SK-N-DZ (cell line): ENCODE data around the gene MAP3K2.

Experiments
- DNase-seq: peaks from one replicate; pipeline ENCODE4 v3.0.0-alpha.2; 2015; ENCODE audit warnings: low spot score
- small RNA-seq, 2 experiments: library from RNA; depleted of rRNA; stranded (forward); fragments of <200 nt; gene quantifications; one replicate each; pipeline ENCODE3, GENCODE V24; 2014

The MAP3K2 gene

GRCh38 chr2:127293748-127294562 is 93.8 kb downstream of the MAP3K2 start, which contains the start of gene ERCC3:
Gene ERCC3 (minus strand): TSS chr2:127294144. CDS start chr2:127294081, 63 bp downstream.
- peak; percentile 92 for DNase-seq

- DNase-seq, result peak; percentile 5
Measured at GRCh38 chr2:127293386-127293747, 94.4 kb downstream of the MAP3K2 start.

- DNase-seq, result no peak
Measured at GRCh38 chr2:127288274-127288673, 99.5 kb downstream of the MAP3K2 start.

- DNase-seq, result no peak
Measured at GRCh38 chr2:127283275-127283674, 104.5 kb downstream of the MAP3K2 start.

- no peak for DNase-seq
Measured at GRCh38 chr2:127280693-127281092, 107.1 kb downstream of the MAP3K2 start.

- DNase-seq, result no peak
Measured at GRCh38 chr2:127279781-127280180, 108.0 kb downstream of the MAP3K2 start.

DNA sequence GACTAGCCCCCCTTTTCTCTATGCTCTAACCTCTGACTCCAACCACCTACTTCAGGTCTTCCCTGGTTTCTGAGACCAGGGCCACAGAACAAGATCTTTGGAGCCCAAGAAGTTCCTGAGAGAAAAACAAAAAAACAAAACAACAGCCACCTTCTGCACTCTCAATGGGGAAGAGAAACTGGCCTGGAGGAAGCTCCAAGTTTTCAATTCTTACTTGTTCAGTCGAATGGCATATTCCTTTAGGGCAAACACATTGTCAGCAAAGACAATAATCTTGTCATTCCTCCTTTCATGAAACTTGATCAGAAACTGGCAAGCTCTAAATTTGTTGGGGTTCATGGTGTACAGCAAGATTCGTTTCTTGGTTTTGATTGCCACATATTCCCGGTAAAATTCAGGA is 108.8 kb downstream of the MAP3K2 start:
- DNase-seq, result no peak

- DNase-seq, result no peak
Measured at GRCh38 chr2:127277028-127277427, 110.7 kb downstream of the MAP3K2 start.

DNA sequence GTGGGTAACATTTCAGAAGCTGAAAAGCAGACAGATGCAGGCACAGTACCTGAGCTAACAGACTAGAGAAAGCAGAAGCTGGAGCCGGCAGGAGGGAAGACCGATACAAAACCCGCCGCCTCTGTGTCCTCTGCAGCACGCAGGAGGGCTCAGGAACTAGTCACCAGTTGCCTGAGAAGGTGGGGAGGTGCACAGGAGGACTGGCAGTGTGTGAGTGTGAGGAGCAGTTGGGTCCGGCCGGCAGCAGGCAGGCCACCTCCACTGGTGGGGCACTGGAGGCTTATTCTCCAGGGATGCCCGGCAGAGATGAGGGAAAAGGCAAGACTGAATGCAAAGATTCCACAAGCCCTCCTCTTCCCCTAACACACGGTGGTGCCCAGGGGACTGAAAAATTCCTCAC is 112.0 kb downstream of the MAP3K2 start:
- no peak for DNase-seq

- DNase-seq, result no peak
Measured at GRCh38 chr2:127275356-127275755, 112.4 kb downstream of the MAP3K2 start.

DNA sequence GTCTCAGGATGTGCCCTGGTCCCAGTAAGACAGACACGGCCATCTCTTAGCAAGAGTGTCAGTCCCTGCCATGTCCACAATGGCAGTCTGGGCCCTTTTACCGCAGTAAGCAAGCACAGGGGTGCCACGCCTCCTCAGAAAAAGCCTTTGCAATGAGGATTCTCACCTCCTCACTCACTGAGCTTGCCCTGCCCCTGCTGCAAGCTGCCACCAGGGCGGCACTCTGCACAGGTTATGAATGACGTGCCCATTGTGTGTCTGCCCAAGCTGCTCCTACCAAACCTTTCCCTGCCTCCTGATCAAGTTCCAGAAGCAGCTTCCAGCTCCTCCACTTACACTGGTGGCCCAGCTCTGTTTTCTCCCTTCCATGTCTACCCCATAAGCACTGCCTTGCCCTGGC is 117.1 kb downstream of the MAP3K2 start:
- no peak for DNase-seq

DNA sequence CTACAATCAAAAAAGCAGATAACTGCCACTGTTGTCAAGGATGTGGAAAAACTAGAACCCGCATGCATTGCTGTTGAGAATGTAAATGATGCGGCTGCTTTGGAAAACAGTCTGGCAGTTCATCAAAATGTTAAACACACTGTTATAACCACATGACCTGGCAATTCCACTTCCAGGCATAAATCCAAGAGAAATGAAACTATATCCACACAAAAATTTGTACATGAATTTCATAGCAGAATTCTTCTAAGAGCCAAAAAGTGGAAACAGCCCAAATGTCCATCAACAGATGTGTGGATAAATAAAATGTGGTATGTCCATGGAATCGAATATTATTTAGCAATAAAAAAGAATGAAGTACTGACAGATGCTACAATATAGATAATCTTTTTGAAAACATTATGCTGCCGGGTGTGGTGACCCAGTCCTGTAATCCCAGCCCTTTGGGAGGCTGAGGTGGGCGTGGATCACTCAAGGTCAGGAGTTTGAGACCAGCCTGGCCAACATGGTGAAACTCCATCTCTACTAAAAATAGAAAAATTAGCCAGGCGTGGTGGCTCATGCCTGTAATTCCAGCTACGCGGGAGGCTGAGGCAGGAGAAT is 125.9 kb downstream of the MAP3K2 start:
- DNase-seq, result no peak

DNA sequence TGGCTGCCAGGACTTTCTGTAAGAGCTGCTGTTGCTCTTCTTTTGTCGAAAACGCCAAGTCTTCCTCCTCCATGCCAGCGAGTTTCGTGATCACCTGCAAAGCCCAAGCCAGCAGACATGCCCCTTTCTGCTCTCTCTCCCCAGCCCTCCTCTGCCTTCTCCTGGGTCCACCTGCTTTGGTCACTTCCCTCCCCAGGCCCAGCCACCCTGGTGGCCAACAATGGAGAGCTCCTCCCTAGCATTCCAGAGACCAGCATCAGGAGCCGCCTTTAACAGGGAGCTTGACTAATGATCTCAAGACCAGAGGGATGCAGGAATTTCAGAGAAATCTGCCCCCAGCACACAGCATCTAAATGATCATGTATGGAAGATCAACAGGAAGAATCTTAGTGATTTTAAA is 128.4 kb downstream of the MAP3K2 start:
- no peak for DNase-seq

GRCh38 chr2:127256866-127257265 is 130.9 kb downstream of the MAP3K2 start:
- DNase-seq, result no peak

GRCh38 chr2:127256381-127256780 is 131.4 kb downstream of the MAP3K2 start:
- no peak for DNase-seq

DNA sequence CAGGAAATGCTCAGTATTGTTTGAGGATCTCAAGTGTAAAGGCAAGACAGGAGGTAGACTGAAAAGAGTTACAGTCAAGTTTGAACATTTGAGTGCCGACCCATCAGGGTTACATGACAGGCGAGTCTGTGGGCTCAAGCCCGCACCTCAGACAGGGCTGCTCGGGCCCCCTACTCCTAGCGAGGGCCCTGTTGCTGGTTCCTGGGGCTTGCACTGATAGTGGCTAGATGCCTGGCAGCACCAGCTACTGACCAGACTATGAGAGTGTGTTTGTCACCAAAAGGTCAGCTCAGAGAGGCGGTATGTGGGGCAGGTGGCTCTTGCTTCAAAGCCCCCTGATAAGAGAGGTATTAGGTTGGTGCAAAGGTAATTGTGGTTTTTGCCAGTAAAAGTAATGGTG is 132.1 kb downstream of the MAP3K2 start:
- DNase-seq, result no peak

DNA sequence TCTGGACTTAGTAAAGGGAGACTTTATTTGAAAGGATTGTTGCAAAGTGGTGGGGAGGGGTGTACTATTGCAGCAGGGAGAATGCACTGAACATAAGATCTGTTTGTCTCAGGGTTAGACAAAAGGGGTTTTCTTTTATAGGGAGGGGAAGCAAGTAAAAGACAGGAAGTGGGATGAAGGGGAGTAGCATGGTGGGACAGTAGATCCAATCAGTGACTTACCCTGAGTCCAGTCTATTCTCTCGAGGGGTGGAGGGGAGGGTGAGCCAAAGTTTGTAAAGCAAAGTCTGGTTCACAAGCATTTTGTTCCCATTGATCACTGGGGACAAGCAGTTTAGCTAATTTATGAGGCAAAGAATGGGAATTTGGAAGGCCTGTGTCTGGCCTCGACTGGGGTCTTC is 132.6 kb downstream of the MAP3K2 start:
- DNase-seq, result no peak

- DNase-seq, result no peak
Measured at GRCh38 chr2:127254386-127254981, 133.3 kb downstream of the MAP3K2 start.

Small RNA genes within 50 kb of the gene (small RNA-seq; reads per million reads assigned to genes)
- gene MIR4783 (0 to 0.04 reads per million in 2 experiments), gene RNU6-1147P (0 to 0.03 reads per million in 2 experiments)
